GM12892 (cell line): ENCODE results near the gene ANO1.

ENCODE experiments used
- POLR2A ChIP-seq: IDR thresholded peaks from 2 replicates; pipeline ENCODE4 v1.6.1; 2011; ENCODE audit warnings: low read depth, low read length, control low read depth
- POLR2AphosphoS5 ChIP-seq: IDR thresholded peaks from 2 replicates; pipeline ENCODE4 v1.6.1; 2011; ENCODE audit warnings: low read depth, low read length, control low read depth

- TF ChIP-seq POLR2AphosphoS5, result no peak
- no peak for TF ChIP-seq POLR2A
These were observed 4.7 kb downstream of the ANO1 start for GRCh38 chr11:70082829-70083228.
